ENCODE data around the gene FAM20C.

Gene FAM20C

GRCh38 chr7:307970-308369 is 115.6 kb downstream of the FAM20C start:
- DNase-seq (ENCODE audit: low read depth): no peak

GRCh38 chr7:309586-310228 is 117.3 kb downstream of the FAM20C start:
- DNase-seq (ENCODE audit: low read depth): no peak
